Activated T-cell treated with anti-CD3 and anti-CD28 coated beads, Interleukin-2, amount 50 U/mL, for 1 hour (primary cell): ENCODE results near the gene RNASE9.
"Not testable (repeated sequence)": the region's sequence is repeated elsewhere in the genome, so short reads cannot be mapped to it uniquely, and the experiment has no call there.

ENCODE experiments used
- DNase-seq: peaks from one replicate; pipeline ENCODE4 v3.0.0-alpha.2; 2020

RNASE9 gene

DNA sequence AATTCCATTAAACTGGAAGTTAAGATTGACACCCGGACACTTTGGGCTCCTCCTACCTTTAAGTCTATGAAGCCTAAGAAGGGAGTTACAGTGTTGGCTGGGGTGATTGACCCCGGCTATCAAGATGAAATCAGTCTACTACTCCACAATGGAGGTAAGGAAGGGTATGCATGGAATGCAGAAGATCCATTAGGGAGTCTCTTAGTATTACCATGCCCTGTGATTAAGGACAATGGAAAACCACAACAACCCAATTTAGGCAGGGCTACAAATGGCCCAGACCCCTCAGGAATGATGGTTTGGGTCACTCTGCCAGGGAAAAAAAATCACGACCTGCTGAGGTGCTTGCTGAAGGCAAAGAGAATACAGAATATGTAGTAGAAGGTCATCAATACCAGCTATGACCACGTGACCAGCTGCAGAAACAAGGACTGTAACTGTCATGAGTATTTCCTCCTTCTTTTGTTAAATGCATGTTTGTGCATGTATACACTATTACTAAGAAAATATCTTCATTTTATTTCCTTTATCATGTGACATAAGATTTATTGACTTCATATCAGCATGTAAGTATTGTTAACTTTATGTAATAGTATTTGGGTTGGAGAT, 11.6 kb upstream of the RNASE9 start:
- DNase-seq = not testable (repeated sequence)

DNA sequence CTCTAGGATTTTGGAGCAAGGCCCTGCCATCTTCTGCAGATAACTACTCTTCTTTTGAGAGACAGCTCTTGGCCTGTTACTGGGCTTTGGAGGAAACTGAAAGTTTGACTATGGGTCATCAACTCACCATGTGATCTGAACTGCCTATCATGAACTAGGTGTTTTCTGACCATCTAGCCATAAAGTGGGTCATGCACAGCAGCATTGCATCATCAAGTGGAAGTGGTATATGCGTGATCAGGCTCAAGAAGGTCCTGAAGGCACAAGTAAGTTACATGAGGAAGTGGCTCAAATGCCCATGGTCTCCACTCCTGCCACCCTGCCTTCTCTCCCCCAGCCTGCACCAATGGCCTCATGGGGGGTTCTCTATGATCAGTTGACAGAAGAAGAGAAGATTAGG, 9.9 kb upstream of the RNASE9 start:
- DNase-seq = not testable (repeated sequence)

DNA sequence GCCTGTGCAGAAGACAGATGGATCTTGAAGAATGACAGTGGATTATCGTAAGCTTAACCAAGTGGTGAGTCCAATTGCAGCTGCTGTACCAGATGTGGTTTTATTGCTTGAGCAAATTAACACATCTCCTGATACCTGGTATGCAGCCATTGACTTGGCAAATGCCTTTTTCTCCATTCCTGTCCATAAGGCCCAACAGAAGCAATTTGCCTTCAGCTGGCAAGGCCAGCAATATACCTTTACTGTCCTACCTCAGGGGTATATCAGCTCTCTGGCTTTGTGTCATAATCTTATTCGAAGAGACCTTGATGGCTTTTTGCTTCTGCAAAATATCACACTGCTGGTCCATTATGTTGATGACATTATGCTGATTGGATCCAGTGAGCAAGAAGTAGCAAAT, 9.0 kb upstream of the RNASE9 start:
- DNase-seq = not testable (repeated sequence)

DNA sequence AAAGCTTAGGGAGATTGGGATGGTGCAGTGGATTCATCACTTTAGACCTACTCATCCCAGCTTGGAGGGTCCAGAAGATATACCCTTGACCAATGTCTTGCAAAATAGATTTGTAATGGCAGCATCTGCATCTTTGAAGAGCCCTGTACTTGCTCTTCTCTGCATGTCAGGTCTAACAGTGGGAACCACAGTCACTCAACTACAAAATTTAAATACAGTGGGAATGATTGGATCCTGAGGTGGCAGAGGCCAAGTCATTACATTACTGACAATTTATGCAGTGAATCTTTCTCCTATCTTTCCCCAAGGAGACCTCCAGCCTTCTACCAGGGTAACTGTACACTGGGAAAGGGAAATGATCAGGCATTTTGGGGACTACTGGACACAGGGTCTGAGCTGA, 8.2 kb upstream of the RNASE9 start:
- no peak for DNase-seq

DNA sequence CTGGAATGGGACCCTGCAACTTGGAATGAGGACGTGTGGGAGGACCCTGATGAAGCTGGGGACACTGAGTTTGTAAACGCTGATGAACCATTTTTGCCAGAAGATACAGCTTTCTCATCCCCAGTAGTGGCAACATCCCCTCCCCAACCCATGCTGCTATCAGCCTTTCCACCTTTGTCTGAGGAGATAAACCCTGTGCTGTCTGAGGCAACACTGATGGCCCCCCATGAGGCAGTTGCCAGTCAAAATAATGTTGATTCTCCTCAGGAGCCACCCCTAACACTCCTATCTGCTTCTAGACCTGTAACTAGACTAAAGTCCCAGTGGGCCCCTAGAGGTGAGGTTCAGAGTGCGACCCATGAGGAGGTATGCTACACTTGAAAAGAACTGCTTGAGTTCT, 7.5 kb upstream of the RNASE9 start:
- DNase-seq = no peak

DNA sequence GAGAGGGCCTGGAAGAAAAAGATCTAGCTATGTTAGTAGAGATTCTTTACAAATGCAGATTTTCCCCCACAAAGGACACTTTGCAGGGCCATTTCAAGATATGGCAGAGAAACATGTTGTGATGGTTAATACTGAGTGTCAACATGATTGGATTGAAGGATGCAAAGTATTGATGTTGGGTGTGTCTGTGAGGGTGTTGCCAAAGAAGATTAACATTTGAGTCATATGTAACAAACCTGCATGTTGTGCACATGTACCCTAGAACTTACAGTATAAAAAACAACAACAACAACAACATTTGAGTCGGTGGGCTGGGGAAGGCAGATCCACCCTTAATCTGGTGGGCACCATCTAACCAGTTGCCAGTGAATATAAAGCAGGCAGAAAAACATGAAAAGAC, 6.4 kb upstream of the RNASE9 start:
- not testable (repeated sequence) for DNase-seq

DNA sequence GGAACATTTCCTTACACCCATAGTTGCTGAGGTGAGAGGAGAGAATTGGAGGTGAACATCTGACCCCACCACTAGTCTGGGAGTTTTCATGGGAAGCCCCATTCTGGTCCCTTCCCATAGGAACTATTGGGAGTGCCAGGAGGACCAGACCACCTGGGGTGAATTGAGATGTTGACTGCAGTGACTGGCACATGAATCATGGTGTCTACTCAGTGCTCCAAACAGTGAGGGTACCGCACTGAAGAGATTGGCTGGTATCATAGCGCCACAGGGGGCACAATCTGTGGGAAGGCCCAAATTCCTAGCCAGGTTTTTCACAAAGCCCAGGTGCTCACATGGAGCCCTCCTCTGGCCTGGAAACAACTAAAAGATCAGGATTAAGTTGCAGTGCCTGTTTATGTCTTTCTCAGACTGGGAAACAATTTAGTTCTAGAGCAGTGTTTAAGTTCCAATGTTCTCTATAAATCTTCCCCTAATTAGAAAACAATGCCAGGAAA, 3.7 kb upstream of the RNASE9 start:
- no peak for DNase-seq

DNA sequence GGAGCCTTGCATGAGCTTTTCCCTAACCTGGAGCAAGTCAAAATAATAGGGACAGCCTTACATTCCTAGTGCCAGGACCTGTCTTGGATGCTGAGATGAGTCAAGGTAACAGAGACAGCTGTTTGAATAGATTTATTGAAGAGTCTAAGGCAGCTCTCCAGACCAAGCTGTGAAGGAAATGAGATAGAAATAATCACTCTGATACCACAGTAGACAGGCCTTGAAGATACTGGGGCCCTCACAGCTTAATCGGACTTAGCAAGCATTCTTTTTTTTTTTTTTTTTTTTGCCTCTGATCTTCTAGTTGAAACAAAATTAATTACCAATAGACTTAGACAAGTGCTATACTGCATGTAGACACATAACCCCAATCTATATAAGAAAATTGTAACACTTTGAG, 3.1 kb upstream of the RNASE9 start:
- DNase-seq = no peak

DNA sequence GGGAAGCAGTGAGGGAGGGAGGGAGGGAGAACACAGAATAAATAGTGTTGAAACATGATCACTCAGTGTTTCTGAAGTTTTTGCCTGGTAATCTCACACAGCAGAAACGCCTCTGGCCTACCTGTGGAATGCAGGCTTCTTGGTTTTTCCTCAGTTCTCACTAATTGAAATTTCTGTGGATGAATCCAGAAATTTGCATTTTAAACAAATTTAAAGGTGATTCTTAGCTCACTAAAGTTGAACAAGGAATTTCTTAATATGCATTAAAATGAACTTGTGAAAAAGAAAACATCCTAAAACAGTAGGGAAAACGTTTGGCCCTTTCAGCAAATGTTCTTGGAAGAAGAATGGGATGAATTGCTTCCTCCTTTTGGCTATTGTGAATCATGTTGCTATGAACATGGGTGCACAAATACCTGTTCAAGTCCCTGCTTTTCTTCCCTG, 1.4 kb downstream of the RNASE9 start:
- no peak for DNase-seq

DNA sequence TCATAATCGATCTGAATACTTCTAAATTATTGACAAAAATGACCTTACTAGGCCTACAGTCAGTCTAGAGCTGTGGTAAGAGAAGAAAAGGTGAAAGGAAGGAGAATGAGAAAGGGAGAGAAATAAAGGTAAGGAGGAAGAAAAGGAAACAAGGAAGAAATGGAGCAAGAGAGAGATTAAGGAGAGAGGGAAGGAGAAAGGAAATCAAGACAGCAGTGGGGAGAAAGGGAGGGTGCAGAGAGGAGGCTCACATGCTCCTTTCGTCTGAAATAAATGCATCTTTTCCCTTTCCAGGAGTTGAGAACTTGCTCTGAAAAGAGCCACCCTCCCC, 3.7 kb downstream of the RNASE9 start:
- DNase-seq = no peak

DNA sequence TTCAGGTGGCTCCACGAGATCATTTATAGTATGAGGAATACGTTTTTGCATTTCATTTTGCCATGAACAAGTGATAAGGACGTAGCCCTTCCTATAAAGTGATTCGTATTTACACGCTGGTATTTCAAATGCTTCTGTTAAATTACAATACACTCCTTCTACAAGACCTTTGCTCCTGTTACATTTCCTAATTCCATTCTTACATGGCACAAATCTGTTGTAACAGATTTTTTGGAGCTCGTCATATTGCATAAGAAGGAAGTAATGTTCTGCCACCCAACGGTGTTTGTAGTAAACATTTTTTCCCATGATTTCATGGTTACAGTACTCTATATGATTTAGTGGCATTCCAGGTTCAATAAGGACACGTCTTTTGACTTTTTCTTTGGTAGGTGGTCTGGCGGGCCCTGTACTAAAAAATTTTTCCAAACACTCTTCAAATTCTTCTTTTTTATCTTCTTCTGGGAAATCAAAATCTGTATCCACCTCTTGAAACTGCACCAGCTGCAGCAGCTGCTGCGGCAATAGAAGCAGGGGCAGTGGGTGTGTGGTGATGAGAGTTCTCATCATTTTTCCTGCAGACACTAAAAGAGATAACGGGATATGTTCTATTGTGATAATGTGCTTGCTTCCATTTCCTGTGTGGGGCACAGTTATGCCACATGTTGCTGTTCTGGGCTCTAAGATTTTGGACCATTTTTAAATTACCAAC, 4.2 kb downstream of the RNASE9 start:
- DNase-seq = no peak

DNA sequence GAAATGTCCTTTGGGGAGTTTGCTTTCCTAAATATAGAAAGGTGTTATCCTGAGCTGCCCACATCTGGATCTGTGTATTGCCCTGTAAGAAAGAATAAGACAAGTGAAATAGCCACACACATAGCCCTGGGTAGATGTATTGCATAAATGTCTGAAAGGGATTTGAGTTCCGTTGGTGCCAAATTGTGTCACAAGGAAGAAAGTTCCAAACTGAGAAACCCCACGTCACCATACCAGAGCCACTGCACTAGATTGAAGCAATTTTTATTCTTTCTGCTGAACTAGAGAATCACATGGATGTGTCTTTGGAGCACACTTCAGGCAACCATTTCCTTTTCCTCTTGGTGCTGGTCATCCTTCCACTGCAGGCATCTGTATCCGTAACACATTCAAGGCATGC, 5.0 kb downstream of the RNASE9 start:
- no peak for DNase-seq

DNA sequence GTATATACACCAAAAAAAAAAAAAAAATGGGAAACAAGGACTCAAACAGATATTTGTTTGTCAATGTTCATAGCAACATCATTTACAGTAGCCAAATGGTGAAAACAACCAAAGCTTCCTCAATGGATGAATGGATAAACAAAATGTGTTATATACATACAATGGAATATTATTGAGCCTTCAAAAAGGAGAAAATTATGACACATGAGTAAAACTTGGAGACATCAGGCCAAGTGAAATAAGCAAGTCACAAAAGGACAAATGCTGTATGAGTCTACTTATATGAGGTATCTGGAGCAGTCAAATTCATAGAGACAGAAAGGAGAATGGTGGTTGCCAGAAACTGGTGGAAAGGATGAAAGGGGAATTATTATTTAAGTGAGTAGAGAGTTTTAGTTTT, 7.8 kb downstream of the RNASE9 start:
- no peak for DNase-seq

DNA sequence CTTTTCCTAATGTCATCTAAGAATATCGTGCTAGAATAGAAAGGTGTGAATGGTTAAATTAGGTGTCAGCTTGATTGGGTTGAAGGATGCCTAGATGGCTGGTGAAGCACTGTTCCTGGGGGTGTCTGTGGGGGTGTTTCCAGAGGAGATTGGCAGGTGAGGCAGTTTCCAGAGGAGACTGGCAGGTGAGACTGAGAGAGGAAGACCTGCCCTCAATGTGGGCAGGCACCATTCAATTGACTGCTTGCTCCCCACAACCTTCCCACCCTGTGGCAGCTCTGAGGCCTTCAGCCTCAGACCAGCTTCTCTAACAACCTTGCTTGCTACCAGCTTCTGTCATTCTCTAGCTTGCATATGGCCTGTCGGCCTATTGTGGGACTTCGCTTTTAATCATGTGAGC, 9.2 kb downstream of the RNASE9 start:
- DNase-seq = no peak

DNA sequence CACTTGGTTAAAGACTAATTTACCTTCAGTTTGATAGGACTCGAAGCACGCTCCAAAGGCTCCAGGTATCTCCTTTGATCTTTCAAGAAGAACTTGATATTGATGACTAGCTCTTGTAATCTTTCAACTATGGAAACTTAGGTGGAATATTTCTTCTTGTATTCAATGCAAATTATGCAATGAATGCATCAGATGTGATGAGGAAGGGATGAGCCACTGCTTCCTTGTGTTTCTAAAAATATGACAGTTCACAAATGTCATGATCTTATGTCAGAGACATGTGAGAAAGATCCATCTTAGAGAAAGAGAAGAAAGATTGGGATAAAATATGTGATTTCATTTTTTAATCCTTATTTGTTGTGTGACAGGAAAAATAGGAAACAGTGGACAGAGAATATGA, 9.9 kb downstream of the RNASE9 start:
- no peak for DNase-seq

DNA sequence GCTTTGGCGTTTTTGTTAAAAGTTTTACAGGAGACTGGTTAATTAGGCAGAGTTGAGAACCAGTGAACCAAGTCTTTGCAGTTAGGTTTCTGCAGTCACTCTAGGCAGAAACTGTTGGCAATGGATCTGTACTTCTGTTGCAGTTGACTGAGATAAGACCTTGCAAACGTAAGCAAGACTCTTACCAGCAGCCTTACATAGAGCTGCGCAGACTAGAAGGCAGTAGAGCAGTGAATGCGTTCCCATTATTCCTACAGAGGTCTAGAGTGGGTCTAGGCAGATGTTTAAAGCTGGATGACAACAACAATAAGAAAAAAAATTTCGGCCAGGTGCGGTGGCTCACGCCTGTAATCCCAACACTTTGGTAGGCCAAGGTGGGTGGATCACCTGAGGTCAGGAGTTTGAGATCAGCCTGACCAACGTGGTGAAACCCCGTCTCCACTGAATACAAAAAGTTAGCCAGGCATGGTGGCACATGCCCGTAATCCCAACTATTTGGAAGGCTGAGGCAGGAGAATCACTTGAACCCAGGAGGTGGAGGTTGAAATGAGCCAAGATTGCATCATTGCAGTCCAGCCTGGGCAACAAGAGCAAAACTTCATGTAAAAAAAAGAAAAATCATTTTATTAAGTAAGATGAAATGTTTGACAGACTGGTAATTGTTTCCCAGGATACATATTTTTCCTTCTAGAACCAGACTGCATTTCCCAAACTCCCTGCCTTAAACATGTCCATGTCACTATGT, 12.3 kb downstream of the RNASE9 start:
- DNase-seq = no peak

DNA sequence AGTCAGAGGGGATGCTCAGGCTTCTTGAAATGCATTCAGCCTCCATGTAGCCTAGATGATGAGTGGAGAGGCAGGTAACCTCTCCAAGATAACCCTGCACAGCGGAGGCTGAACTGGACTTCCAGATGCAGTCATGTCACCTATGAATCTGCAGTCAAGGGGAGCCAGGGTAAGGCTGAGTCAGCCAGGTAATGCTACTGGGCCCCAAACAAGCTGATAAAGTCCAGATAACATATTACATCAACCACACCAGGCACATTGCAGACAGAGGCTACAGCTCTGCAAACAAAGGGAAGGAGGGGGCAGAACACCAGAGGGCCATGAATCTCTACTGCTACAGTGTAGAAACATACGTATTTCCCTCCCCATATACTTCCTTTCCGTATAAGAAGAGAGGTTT, 14.0 kb downstream of the RNASE9 start:
- DNase-seq = no peak

DNA sequence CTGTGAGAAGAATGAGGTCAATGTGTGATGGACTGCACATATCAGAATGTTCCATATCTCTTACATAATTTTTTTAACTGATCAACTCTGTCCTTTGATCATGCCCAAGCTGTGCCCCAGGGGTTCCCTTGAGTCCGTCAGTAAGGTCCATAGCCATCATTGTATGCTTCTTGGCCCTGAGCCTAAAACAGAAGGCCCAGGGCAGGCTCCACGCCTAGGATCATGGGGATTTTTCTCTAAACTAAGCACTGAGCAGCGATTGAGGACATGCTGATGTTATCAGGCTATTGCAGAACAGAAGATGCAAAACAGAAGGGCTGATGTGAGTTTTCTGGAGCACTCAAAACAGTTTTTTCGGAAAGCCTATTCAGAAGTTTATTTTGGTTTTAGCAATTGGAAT, 20.9 kb downstream of the RNASE9 start:
- no peak for DNase-seq

DNA sequence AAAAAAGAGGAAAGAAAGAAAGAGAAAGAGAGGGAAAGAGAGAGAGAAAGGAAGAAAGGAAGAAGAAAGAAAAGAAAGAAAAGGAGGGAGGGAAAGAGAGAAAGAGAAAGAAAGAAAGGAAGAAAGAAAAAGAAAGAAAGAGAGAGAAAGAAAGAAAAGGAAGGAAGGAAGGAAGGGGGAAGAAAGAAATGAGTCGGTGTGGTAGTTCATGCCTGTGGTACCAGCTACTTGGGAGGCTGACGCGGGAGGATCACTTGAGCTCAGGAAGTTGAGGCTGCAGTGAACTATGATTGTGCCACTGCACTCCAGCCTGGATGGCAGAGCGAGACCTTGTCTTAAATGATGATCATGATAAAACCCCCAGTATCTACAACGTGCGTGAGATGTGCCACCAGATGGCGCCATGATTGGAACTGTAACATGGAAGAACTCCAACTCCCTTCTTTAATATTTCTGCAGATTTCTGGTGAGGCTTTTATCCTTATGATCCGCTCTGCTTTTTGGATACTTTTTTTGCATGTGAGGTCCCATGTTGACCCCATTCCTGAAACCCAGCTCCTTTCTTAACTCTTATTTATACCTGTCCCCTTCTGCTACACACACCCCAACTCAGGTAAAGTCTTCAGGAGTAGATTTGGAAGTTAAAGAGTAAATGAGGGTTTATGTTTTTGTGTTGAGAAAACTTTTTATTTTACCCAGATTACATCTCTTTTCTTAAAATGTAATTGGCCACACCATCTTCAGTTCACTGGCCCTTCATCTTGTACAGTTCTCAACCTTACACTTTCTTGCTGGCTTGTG, 29.9 kb downstream of the RNASE9 start:
- DNase-seq = peak; percentile 70

DNA sequence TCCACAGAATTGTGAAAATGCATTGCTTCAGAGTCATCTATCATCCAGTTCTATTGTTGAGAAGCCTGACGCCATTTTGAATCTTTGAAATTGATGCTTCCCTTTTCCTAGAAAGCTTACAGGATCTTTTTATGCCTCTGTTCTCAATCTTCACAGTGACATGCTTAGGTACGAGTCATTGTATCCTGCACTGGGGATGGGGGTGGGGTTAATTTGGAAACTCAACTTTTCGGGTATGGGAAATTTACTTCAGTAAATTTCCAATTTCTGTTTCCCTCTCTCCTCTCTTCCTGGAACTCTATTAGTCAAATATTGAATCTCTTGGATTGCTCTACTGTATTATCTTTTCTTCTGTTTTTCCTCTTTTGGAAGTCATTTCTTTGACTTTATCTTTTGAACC, 31.0 kb downstream of the RNASE9 start:
- no peak for DNase-seq

DNA sequence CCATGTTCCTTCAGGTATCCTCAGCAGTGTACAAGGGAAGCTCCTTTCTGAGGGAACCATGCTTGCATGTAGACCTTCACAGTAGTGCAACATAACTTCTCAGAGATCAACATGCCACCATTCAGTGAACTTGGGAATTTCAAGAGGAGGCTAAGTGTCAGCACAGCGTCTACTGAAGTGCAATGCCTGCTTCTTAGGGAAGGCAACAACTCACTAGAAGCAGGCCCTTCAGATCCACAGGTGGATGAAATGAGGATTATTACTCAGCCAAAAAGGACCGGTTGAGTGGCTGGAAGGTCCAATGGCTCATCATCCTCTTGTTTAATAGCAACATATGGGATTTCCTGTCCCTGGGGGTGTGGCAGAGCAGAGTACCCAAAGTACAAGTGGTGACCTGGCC, 36.8 kb downstream of the RNASE9 start:
- no peak for DNase-seq

DNA sequence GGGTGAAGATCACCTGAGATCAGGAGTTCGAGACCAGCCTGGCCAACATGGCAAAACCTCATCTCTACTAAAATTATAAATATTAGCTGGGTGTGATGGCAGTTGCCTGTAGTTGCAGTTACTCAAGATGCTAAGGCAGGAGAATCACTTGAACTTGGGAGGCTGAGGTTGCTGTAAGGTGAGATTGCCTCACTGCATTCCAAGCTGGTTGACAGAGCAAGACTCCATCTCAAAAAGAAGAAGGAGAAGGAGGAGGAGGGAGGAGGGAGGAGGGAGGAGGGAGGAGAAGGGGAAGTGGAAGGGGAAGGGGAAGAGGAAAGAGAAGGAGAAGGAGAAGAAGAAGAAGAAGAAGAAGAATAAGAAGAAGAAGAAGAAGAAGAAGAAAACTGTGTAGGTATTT, 38.5 kb downstream of the RNASE9 start:
- DNase-seq = no peak

DNA sequence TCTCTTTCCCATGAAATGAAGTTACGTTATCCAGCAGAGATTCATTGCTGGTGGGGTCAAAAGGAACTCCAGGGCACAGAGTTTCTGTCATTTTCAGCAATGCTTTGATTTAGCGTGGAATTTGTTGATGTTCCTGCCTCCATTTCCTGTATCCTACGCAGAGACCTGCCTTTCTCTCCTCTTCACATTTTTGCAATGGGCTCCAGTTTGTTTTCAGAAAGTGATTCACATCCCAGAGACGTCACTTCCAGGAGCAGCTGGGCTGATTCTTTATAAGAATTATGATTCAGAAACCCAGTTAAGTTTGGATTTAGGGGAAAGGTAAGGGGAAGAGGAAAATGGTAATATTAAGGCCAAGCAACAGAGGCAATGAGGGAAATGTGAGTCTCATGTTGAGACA, 43.9 kb downstream of the RNASE9 start:
- DNase-seq = no peak
